SK-N-SH treated with all-trans-retinoic acid at 6 μM for 48 hours (cell line): ENCODE data around the gene MUC5AC.

Experiments
- ATAC-seq: fragments of 200-7000 bp; cut with Tn5 transposase; 3 replicates; pipeline ENCODE4 v1.9.1; 2020; ENCODE audit warnings: mild to moderate bottlenecking, moderate library complexity
- ARNTL ChIP-seq: fragments of 450-650 bp; formaldehyde crosslinking; IDR thresholded peaks from 2 replicates; pipeline ENCODE4 v1.5.0; 2020; ENCODE audit warnings: low read depth, mild to moderate bottlenecking, moderate library complexity, borderline replicate concordance
- BACH2 ChIP-seq: fragments of 250-450 bp; sonication (Bioruptor Pico); IDR thresholded peaks from 2 replicates; pipeline ENCODE4 v1.9.0; 2021; ENCODE audit warnings: mild to moderate bottlenecking, borderline replicate concordance
- CSDC2 ChIP-seq: fragments of 250-450 bp; sonication (Bioruptor Pico); IDR thresholded peaks from 2 replicates; pipeline ENCODE4 v1.5.0; 2020; ENCODE audit warnings: mild to moderate bottlenecking, moderate library complexity
- GLIS3 ChIP-seq: fragments of 250-450 bp; sonication (Bioruptor Pico); IDR thresholded peaks from 2 replicates; pipeline ENCODE4 v1.5.0; 2020; ENCODE audit warnings: mild to moderate bottlenecking, moderate library complexity
- ISL1 ChIP-seq: fragments of 250-450 bp; sonication (Bioruptor Pico); IDR thresholded peaks from 2 replicates; pipeline ENCODE4 v2.1.2; 2022; ENCODE audit warnings: mild to moderate bottlenecking, moderate library complexity
- OSR1 ChIP-seq: fragments of 250-450 bp; sonication (Bioruptor Pico); IDR thresholded peaks from 2 replicates; pipeline ENCODE4 v1.8.0; 2022; ENCODE audit warnings: moderate library complexity, mild to moderate bottlenecking, inconsistent platforms
- PPARA ChIP-seq: fragments of 250-450 bp; sonication (Bioruptor Pico); IDR thresholded peaks from 2 replicates; pipeline ENCODE4 v1.5.0; 2020; ENCODE audit warnings: mild to moderate bottlenecking, borderline replicate concordance
- RARB ChIP-seq: fragments of 250-450 bp; sonication (Bioruptor Pico); IDR thresholded peaks from 2 replicates; pipeline ENCODE4 v1.8.0; 2021; ENCODE audit warnings: mild to moderate bottlenecking, moderate library complexity
- SNAI2 ChIP-seq: fragments of 250-450 bp; sonication (Bioruptor Pico); IDR thresholded peaks from 2 replicates; pipeline ENCODE4 v1.5.0; 2020; ENCODE audit warnings: mild to moderate bottlenecking, moderate library complexity
- TCF4 ChIP-seq: fragments of 250-450 bp; sonication (Bioruptor Pico); IDR thresholded peaks from 2 replicates; pipeline ENCODE4 v1.8.0; 2021; ENCODE audit warnings: mild to moderate bottlenecking, moderate library complexity, borderline replicate concordance
- TOX ChIP-seq: fragments of 250-450 bp; sonication (Bioruptor Pico); IDR thresholded peaks from 2 replicates; pipeline ENCODE4 v1.8.0; 2021; ENCODE audit warnings: mild to moderate bottlenecking, moderate library complexity, borderline replicate concordance
- ZFP3 ChIP-seq: fragments of 250-450 bp; sonication (Bioruptor Pico); IDR thresholded peaks from 2 replicates; pipeline ENCODE4 v1.5.0; 2020; ENCODE audit warnings: mild to moderate bottlenecking, moderate library complexity
- ZFP30 ChIP-seq: fragments of 450-650 bp; formaldehyde crosslinking; IDR thresholded peaks from 2 replicates; pipeline ENCODE4 v1.5.0; 2022; ENCODE audit warnings: mild to moderate bottlenecking, moderate library complexity
- ZNF565 ChIP-seq: fragments of 450-650 bp; formaldehyde crosslinking; conservative IDR thresholded peaks from 2 replicates; pipeline ENCODE4 v1.5.0; 2020; ENCODE audit warnings: low read depth, mild to moderate bottlenecking, moderate library complexity
- ZNF70 ChIP-seq: fragments of 450-650 bp; formaldehyde crosslinking; IDR thresholded peaks from 2 replicates; pipeline ENCODE4 v1.5.0; 2020; ENCODE audit warnings: mild to moderate bottlenecking, moderate library complexity
- ZNF8 ChIP-seq: fragments of 450-650 bp; formaldehyde crosslinking; IDR thresholded peaks from 2 replicates; pipeline ENCODE4 v1.5.0; 2020; ENCODE audit warnings: mild to moderate bottlenecking, moderate library complexity
- TF ChIP-seq, protein P1 (sequence below): fragments of 250-450 bp; sonication (Bioruptor Pico); IDR thresholded peaks from 2 replicates; pipeline ENCODE4 v1.8.0; 2021; ENCODE audit warnings: low read depth, mild to moderate bottlenecking, moderate library complexity, borderline replicate concordance
- TF ChIP-seq, protein P2 (sequence below): fragments of 250-450 bp; sonication (Bioruptor Pico); IDR thresholded peaks from 2 replicates; pipeline ENCODE4 v1.5.1; 2020; ENCODE audit warnings: low read depth, mild to moderate bottlenecking, moderate library complexity
- TF ChIP-seq, protein P3 (sequence below): fragments of 250-450 bp; sonication (Bioruptor Pico); IDR thresholded peaks from 2 replicates; pipeline ENCODE4 v1.5.0; 2020; ENCODE audit warnings: mild to moderate bottlenecking, moderate library complexity

The MUC5AC gene

DNA sequence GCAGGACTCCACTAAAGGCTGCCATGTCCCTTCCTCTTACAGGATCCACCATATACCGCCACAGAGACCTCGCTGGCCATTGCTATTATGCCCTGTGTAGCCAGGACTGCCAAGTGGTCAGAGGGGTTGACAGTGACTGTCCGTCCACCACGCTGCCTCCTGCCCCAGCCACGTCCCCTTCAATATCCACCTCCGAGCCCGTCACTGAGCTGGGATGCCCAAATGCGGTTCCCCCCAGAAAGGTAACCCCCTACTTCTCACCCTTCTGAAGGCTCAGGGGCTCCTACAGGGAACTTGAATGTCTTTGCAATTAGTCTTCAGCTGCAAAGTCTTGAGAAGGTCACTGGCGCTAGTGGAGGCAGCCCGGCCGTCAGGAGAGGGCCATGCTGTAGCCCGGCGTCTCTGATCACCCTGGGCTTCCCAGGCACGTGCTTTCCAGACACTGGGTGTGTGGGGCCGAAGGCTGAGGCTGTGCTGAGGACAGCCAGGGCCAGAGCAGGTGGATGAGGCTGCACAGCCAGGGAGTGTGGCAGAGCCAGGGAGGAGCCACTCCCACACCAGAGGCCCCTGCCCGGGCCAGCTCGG is 35.1 kb downstream of the MUC5AC start (continued):
- TF ChIP-seq TCF4 (CRISPR knock-in tag) (no peak), ZNF8 (CRISPR knock-in tag) (no peak), ARNTL (CRISPR knock-in tag) (no peak)

DNA sequence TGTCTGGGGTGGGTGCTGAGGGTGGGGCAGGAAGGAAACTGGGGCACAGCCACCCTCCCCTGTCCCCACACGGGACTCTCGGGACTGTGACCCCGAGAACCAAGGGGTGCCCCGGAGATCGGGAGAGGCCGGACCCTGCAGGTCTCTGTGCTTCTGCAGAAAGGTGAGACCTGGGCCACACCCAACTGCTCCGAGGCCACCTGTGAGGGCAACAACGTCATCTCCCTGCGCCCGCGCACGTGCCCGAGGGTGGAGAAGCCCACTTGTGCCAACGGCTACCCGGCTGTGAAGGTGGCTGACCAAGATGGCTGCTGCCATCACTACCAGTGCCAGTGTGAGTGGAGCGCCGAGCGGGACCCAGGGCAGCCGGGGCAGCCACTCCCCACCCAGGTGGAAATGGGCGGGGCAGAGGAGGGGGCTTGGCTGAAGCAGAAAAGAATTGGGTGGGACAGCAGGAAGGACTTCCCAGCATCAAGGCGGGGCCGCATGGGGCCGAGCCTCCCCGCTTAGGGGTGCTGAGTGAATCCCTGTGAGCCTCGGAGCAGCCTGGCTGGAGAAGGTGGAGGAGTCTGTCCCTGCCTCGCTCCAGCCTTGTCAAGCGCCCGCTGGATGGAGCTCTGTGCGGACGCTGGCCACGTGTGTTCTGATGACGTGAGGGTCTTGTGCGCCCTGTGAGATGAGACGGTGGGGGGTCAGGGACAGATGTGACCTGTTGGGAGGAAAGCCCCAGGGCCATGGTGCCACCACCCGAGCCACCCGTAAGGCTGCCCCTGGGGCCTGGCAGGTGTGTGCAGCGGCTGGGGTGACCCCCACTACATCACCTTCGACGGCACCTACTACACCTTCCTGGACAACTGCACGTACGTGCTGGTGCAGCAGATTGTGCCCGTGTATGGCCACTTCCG is 35.8 kb downstream of the MUC5AC start:
- ATAC-seq, result no peak
- TF ChIP-seq, protein P1, sequence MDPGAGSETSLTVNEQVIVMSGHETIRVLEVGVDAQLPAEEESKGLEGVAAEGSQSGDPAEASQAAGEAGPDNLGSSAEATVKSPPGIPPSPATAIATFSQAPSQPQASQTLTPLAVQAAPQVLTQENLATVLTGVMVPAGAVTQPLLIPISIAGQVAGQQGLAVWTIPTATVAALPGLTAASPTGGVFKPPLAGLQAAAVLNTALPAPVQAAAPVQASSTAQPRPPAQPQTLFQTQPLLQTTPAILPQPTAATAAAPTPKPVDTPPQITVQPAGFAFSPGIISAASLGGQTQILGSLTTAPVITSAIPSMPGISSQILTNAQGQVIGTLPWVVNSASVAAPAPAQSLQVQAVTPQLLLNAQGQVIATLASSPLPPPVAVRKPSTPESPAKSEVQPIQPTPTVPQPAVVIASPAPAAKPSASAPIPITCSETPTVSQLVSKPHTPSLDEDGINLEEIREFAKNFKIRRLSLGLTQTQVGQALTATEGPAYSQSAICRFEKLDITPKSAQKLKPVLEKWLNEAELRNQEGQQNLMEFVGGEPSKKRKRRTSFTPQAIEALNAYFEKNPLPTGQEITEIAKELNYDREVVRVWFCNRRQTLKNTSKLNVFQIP (CRISPR knock-in tag), result no peak
- TF ChIP-seq CSDC2 (CRISPR knock-in tag) (no peak), ZFP30 (CRISPR knock-in tag) (no peak), SNAI2 (no peak)
- TF ChIP-seq, protein P2, sequence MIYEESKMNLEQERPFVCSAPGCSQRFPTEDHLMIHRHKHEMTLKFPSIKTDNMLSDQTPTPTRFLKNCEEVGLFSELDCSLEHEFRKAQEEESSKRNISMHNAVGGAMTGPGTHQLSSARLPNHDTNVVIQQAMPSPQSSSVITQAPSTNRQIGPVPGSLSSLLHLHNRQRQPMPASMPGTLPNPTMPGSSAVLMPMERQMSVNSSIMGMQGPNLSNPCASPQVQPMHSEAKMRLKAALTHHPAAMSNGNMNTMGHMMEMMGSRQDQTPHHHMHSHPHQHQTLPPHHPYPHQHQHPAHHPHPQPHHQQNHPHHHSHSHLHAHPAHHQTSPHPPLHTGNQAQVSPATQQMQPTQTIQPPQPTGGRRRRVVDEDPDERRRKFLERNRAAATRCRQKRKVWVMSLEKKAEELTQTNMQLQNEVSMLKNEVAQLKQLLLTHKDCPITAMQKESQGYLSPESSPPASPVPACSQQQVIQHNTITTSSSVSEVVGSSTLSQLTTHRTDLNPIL (CRISPR knock-in tag), result no peak

DNA sequence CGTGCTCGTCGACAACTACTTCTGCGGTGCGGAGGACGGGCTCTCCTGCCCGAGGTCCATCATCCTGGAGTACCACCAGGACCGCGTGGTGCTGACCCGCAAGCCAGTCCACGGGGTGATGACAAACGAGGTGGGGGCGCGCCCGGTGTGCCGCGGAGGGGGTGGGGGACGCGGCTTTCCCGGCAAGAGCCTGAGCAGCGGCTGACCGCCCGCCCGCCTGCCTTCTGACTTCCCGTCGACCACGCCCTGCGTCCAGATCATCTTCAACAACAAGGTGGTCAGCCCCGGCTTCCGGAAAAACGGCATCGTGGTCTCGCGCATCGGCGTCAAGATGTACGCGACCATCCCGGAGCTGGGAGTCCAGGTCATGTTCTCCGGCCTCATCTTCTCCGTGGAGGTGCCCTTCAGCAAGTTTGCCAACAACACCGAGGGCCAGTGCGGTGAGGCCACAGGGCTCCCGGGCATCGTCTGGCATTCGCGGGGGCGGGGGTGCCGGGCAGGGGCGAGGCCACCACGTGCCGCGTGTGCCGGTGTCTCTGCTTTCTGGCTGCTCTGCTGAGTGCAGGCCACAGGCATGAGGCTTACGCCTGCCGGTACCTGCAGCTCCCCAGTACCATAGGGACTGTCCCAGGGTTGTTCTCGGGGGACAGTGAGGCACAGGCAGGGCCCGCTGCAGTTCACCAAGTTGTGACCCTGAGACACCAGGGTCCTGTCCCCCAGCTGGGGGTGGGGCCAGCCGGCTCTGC is 36.7 kb downstream of the MUC5AC start:
- no peak for ATAC-seq
- TF ChIP-seq ZNF565 (CRISPR knock-in tag) (no peak), CSDC2 (CRISPR knock-in tag) (no peak), ZFP3 (CRISPR knock-in tag) (no peak), ZNF70 (CRISPR knock-in tag) (no peak), TCF4 (CRISPR knock-in tag) (no peak)
- TF ChIP-seq, protein P3, sequence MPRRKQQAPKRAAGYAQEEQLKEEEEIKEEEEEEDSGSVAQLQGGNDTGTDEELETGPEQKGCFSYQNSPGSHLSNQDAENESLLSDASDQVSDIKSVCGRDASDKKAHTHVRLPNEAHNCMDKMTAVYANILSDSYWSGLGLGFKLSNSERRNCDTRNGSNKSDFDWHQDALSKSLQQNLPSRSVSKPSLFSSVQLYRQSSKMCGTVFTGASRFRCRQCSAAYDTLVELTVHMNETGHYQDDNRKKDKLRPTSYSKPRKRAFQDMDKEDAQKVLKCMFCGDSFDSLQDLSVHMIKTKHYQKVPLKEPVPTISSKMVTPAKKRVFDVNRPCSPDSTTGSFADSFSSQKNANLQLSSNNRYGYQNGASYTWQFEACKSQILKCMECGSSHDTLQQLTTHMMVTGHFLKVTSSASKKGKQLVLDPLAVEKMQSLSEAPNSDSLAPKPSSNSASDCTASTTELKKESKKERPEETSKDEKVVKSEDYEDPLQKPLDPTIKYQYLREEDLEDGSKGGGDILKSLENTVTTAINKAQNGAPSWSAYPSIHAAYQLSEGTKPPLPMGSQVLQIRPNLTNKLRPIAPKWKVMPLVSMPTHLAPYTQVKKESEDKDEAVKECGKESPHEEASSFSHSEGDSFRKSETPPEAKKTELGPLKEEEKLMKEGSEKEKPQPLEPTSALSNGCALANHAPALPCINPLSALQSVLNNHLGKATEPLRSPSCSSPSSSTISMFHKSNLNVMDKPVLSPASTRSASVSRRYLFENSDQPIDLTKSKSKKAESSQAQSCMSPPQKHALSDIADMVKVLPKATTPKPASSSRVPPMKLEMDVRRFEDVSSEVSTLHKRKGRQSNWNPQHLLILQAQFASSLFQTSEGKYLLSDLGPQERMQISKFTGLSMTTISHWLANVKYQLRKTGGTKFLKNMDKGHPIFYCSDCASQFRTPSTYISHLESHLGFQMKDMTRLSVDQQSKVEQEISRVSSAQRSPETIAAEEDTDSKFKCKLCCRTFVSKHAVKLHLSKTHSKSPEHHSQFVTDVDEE (CRISPR knock-in tag), result no peak

DNA sequence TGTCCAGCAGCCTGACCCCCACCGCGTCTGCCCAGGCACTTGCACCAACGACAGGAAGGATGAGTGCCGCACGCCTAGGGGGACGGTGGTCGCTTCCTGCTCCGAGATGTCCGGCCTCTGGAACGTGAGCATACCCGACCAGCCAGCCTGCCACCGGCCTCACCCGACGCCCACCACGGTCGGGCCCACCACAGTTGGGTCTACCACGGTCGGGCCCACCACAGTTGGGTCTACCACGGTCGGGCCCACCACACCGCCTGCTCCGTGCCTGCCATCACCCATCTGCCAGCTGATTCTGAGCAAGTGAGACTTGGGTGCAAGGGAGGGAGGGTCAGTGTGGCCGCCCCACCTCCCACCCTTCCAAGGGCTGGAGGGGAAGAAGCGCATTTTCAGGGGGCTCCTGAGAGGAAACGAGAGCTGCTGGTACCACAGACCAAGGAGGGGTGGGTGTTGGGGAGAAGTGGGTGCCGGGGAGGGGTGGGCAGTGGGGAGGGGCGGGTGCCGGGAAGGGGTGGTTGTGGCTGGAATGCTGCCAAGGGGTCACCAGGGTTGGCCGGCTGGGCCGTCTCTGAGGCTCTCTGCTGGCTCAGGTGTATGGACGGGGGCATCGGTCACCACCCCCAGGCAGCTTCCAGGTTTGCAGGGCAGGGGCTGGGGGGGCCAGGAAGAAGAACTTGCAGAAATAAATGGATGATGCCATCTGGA is 37.4 kb downstream of the MUC5AC start:
- TF ChIP-seq PPARA (CRISPR knock-in tag) (no peak), OSR1 (CRISPR knock-in tag) (no peak), SNAI2 (no peak), ISL1 (CRISPR knock-in tag) (no peak), GLIS3 (no peak), TOX (CRISPR knock-in tag) (no peak), BACH2 (CRISPR knock-in tag) (no peak), RARB (CRISPR knock-in tag) (no peak), ZNF8 (CRISPR knock-in tag) (no peak), ZNF70 (CRISPR knock-in tag) (no peak), ZNF565 (CRISPR knock-in tag) (no peak)
- TF ChIP-seq, protein P1 (CRISPR knock-in tag), result no peak
- TF ChIP-seq, protein P2 (CRISPR knock-in tag), result no peak
- TF ChIP-seq, protein P3 (CRISPR knock-in tag), result no peak
- ATAC-seq, result no peak
